Brain microvascular endothelial cell (primary cell): Measurements from ENCODE around the gene RPS2.

Experiments
- DNase-seq: peaks from one replicate; pipeline ENCODE4 v3.0.0-alpha.2; 2020
- H3K27ac ChIP-seq: fragments of 250-450 bp; sonication (Bioruptor Pico); 2 replicates; pipeline ENCODE4 v1.5.1; 2020; ENCODE audit warnings: mild to moderate bottlenecking, moderate library complexity
- H3K27me3 ChIP-seq: fragments of 250-450 bp; sonication (Bioruptor Pico); replicated peaks from 2 replicates; pipeline ENCODE4 v1.5.1; 2020; ENCODE audit warnings: mild to moderate bottlenecking
- H3K36me3 ChIP-seq: fragments of 250-450 bp; sonication (Bioruptor Pico); replicated peaks from 2 replicates; pipeline ENCODE4 v1.5.1; 2020; ENCODE audit warnings: mild to moderate bottlenecking
- H3K4me3 ChIP-seq: 2 replicates; pipeline ENCODE4 v1.5.1; 2011; ENCODE audit warnings: low read depth, mild to moderate bottlenecking, control low read depth, low read length, moderate library complexity
- CTCF ChIP-seq: IDR thresholded peaks from 2 replicates; pipeline ENCODE4 v1.5.1; 2011; ENCODE audit warnings: low read depth, mild to moderate bottlenecking, moderate library complexity, low read length, control low read depth, inconsistent platforms; ENCODE audit errors: missing control alignments
- in situ Hi-C: cut with HindIII; loops from 2 replicates; pipeline ENCODE4 v1.10.0; 2017; ENCODE audit warnings: low sequenced_read_pairs, low pct_ligation_motif_present

The RPS2 gene

GRCh38 chr16:1976951-1977874 lies 12.6 kb upstream of the RPS2 start:
- TF ChIP-seq CTCF: no peak
- no peak overlapping the region for H3K4me3 ChIP-seq
- DNase-seq: no peak
- no peak overlapping the region for H3K27ac ChIP-seq
- peaks cover 47% of the 10 kb centered on the region for H3K36me3 ChIP-seq
- peaks cover 31% of the 10 kb centered on the region for H3K27me3 ChIP-seq
- in situ Hi-C loops: no loop called here

GRCh38 chr16:1976216-1976520 lies 11.5 kb upstream of the RPS2 start:
- Histone ChIP-seq H3K27me3 (peaks cover 21% of the 10 kb centered on the region), H3K4me3 (no peak overlapping the region), H3K36me3 (peaks cover 47% of the 10 kb centered on the region), H3K27ac (no peak overlapping the region)
- TF ChIP-seq CTCF: no peak
- DNase-seq: no peak
- in situ Hi-C loops: no loop called here

- in situ Hi-C loops: no loop called here
- Histone ChIP-seq H3K36me3 (peaks cover 47% of the 10 kb centered on the region), H3K27me3 (peaks cover 15% of the 10 kb centered on the region), H3K4me3 (no peak overlapping the region), H3K27ac (no peak overlapping the region)
- no peak for TF ChIP-seq CTCF
- DNase-seq: no peak
Measured at GRCh38 chr16:1975432-1976215, 11.0 kb upstream of the RPS2 start.

GRCh38 chr16:1974157-1975070 lies 9.8 kb upstream of the RPS2 start:
- no peak overlapping the region for H3K4me3 ChIP-seq
- no peak for TF ChIP-seq CTCF
- H3K36me3 ChIP-seq: peaks cover 47% of the 10 kb centered on the region
- no peak overlapping the region for H3K27ac ChIP-seq
- H3K27me3 ChIP-seq: peaks cover 3% of the 10 kb centered on the region
- in situ Hi-C loops: no loop called here
- no peak for DNase-seq

GRCh38 chr16:1973461-1974156 lies 9.0 kb upstream of the RPS2 start:
- Histone ChIP-seq H3K36me3 (peaks cover 44% of the 10 kb centered on the region), H3K4me3 (no peak overlapping the region), H3K27me3 (no peaks in the 10 kb centered on the region), H3K27ac (no peak overlapping the region)
- DNase-seq: no peak
- no peak for TF ChIP-seq CTCF
- in situ Hi-C loops: no loop called here
